WTC11 (cell line): ENCODE measurements around the gene TF. TPM values are rescaled to one million over a fixed set of nuclear protein-coding genes. Genes with fewer than 3 reads are reported as not detected.

Source experiments
- ATAC-seq: fragments of 200-7000 bp; cut with Tn5 transposase; 2 replicates; pipeline ENCODE4 v1.10.0; 2021; ENCODE audit warnings: mild to moderate bottlenecking, moderate library complexity
- CTCF ChIA-PET: fragments of 300-600 bp; sonication (Branson Sonifier 250); formaldehyde crosslinking; loops from one replicate; lab custom pipeline; 2021; ENCODE audit warnings: antibody characterized with exemption; lab: Charles Lee
- POLR2A ChIA-PET: fragments of 350-600 bp; sonication (Branson Sonifier 250); formaldehyde crosslinking; loops from one replicate; lab custom pipeline; 2021; ENCODE audit warnings: antibody characterized with exemption; lab: Charles Lee
- DNase-seq: peaks from one replicate; pipeline ENCODE4 v3.0.0; 2021; ENCODE audit warnings: low spot score
- H3K27ac Mint-ChIP-seq: 2 replicates; pipeline ENCODE4 v1.8.0; 2021; ENCODE audit warnings: mixed read lengths
- H3K27me3 Mint-ChIP-seq: 2 replicates; pipeline ENCODE4 v1.8.0; 2021; ENCODE audit warnings: low read depth, mild to moderate bottlenecking, moderate library complexity, mixed read lengths
- H3K36me3 Mint-ChIP-seq: 2 replicates; pipeline ENCODE4 v1.8.0; 2021; ENCODE audit warnings: mixed read lengths
- H3K4me1 Mint-ChIP-seq: 2 replicates; pipeline ENCODE4 v1.8.0; 2022; ENCODE audit warnings: mixed read lengths
- H3K4me3 Mint-ChIP-seq: 2 replicates; pipeline ENCODE4 v1.8.0; 2021; ENCODE audit warnings: mild to moderate bottlenecking, moderate library complexity, mixed read lengths
- H3K9me3 Mint-ChIP-seq: 2 replicates; pipeline ENCODE4 v1.8.0; 2021; ENCODE audit warnings: mixed read lengths
- AR ChIP-seq: fragments of 250-450 bp; sonication (Bioruptor Pico); IDR thresholded peaks from 2 replicates; pipeline ENCODE4 v1.9.0; 2021; ENCODE audit warnings: mild to moderate bottlenecking
- E2F5 ChIP-seq: sonication (generic); formaldehyde crosslinking; IDR thresholded peaks from 2 replicates; pipeline ENCODE4 v1.8.1; 2022; ENCODE audit warnings: mild to moderate bottlenecking, moderate library complexity, missing genetic modification reagents
- ETV6 ChIP-seq: sonication (generic); formaldehyde crosslinking; IDR thresholded peaks from 2 replicates; pipeline ENCODE4 v1.8.1; 2022; ENCODE audit warnings: mild to moderate bottlenecking, missing genetic modification reagents
- GRHL2 ChIP-seq: fragments of 250-450 bp; sonication (Bioruptor Pico); IDR thresholded peaks from 2 replicates; pipeline ENCODE4 v1.8.0; 2022; ENCODE audit warnings: mild to moderate bottlenecking, moderate library complexity; ENCODE audit not compliant: insufficient replicate concordance, severe bottlenecking
- HMGA2 ChIP-seq: fragments of 250-450 bp; sonication (Bioruptor Pico); IDR thresholded peaks from 2 replicates; pipeline ENCODE4 v1.4.0; 2021; ENCODE audit warnings: mild to moderate bottlenecking, moderate library complexity
- NFATC4 ChIP-seq: fragments of 250-450 bp; sonication (Bioruptor Pico); IDR thresholded peaks from 2 replicates; pipeline ENCODE4 v1.9.0; 2021; ENCODE audit warnings: mild to moderate bottlenecking
- NFE2L1 ChIP-seq: sonication (generic); formaldehyde crosslinking; IDR thresholded peaks from 2 replicates; pipeline ENCODE4 v1.8.1; 2023; ENCODE audit warnings: missing genetic modification reagents
- SOX15 ChIP-seq: fragments of 250-450 bp; sonication (Bioruptor Pico); IDR thresholded peaks from 2 replicates; pipeline ENCODE4 v1.9.0; 2021; ENCODE audit warnings: mild to moderate bottlenecking
- ZMAT4 ChIP-seq: fragments of 250-450 bp; sonication (Bioruptor Pico); IDR thresholded peaks from 2 replicates; pipeline ENCODE4 v1.9.0; 2021; ENCODE audit warnings: mild to moderate bottlenecking
- ZNF425 ChIP-seq: fragments of 250-450 bp; sonication (Bioruptor Pico); conservative IDR thresholded peaks from 2 replicates; pipeline ENCODE4 v1.9.0; 2021; ENCODE audit warnings: mild to moderate bottlenecking
- ZNF532 ChIP-seq: fragments of 250-450 bp; sonication (Bioruptor Pico); IDR thresholded peaks from 2 replicates; pipeline ENCODE4 v1.9.0; 2021; ENCODE audit warnings: mild to moderate bottlenecking, borderline replicate concordance
- total RNA-seq: library from RNA; stranded (reverse); gene quantifications from 3 replicates; pipeline ENCODE4 v1.2.3, GENCODE V29; 2021
- TF ChIP-seq, protein P1 (sequence below): sonication (generic); formaldehyde crosslinking; IDR thresholded peaks from 2 replicates; pipeline ENCODE4 v1.8.1; 2022; ENCODE audit warnings: missing genetic modification reagents, borderline replicate concordance
- TF ChIP-seq, protein P2 (sequence below): sonication (generic); formaldehyde crosslinking; IDR thresholded peaks from 2 replicates; pipeline ENCODE4 v1.8.1; 2023; ENCODE audit warnings: mild to moderate bottlenecking, missing genetic modification reagents, moderate library complexity
- TF ChIP-seq, protein P3 (sequence below): sonication (generic); formaldehyde crosslinking; IDR thresholded peaks from 2 replicates; pipeline ENCODE4 v1.8.1; 2023; ENCODE audit warnings: mild to moderate bottlenecking, missing genetic modification reagents, moderate library complexity
- TF ChIP-seq, protein P4 (sequence below): sonication (generic); formaldehyde crosslinking; IDR thresholded peaks from 2 replicates; pipeline ENCODE4 v1.8.1; 2023; ENCODE audit warnings: mild to moderate bottlenecking, missing genetic modification reagents
- TF ChIP-seq, protein P5 (sequence below): fragments of 200-600 bp; IDR thresholded peaks from 2 replicates; pipeline ENCODE4 v1.8.0; 2022; ENCODE audit warnings: antibody characterized with exemption

The TF gene
- total RNA-seq, 1 experiment from 2014 or later: 9.3 TPM

GRCh38 chr3:133821767-133822638 is 75.8 kb downstream of the TF start (continued):
- TF ChIP-seq ZNF532 (CRISPR knock-in tag) (no peak), SOX15 (CRISPR knock-in tag) (no peak), HMGA2 (CRISPR knock-in tag) (no peak)
- TF ChIP-seq, protein P1, sequence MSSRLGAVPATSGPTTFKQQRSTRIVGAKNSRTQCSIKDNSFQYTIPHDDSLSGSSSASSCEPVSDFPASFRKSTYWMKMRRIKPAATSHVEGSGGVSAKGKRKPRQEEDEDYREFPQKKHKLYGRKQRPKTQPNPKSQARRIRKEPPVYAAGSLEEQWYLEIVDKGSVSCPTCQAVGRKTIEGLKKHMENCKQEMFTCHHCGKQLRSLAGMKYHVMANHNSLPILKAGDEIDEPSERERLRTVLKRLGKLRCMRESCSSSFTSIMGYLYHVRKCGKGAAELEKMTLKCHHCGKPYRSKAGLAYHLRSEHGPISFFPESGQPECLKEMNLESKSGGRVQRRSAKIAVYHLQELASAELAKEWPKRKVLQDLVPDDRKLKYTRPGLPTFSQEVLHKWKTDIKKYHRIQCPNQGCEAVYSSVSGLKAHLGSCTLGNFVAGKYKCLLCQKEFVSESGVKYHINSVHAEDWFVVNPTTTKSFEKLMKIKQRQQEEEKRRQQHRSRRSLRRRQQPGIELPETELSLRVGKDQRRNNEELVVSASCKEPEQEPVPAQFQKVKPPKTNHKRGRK (CRISPR knock-in tag): no peak
- TF ChIP-seq, protein P2, sequence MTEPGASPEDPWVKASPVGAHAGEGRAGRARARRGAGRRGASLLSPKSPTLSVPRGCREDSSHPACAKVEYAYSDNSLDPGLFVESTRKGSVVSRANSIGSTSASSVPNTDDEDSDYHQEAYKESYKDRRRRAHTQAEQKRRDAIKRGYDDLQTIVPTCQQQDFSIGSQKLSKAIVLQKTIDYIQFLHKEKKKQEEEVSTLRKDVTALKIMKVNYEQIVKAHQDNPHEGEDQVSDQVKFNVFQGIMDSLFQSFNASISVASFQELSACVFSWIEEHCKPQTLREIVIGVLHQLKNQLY (CRISPR knock-in tag): no peak
- TF ChIP-seq, protein P3, sequence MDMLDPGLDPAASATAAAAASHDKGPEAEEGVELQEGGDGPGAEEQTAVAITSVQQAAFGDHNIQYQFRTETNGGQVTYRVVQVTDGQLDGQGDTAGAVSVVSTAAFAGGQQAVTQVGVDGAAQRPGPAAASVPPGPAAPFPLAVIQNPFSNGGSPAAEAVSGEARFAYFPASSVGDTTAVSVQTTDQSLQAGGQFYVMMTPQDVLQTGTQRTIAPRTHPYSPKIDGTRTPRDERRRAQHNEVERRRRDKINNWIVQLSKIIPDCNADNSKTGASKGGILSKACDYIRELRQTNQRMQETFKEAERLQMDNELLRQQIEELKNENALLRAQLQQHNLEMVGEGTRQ (CRISPR knock-in tag): peak; percentile 82
- TF ChIP-seq, protein P4, sequence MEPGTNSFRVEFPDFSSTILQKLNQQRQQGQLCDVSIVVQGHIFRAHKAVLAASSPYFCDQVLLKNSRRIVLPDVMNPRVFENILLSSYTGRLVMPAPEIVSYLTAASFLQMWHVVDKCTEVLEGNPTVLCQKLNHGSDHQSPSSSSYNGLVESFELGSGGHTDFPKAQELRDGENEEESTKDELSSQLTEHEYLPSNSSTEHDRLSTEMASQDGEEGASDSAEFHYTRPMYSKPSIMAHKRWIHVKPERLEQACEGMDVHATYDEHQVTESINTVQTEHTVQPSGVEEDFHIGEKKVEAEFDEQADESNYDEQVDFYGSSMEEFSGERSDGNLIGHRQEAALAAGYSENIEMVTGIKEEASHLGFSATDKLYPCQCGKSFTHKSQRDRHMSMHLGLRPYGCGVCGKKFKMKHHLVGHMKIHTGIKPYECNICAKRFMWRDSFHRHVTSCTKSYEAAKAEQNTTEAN (CRISPR knock-in tag): no peak

GRCh38 chr3:133824961-133825485 is 78.8 kb downstream of the TF start:
- Mint-ChIP-seq H3K4me1 (peaks cover 16% of the 10 kb centered on the region), H3K4me3 (no peak overlapping the region), H3K9me3 (no peaks in the 10 kb centered on the region), H3K36me3 (peaks cover 46% of the 10 kb centered on the region)
- POLR2A ChIA-PET: no interaction called here
- no peak for ATAC-seq
- TF ChIP-seq, protein P5, sequence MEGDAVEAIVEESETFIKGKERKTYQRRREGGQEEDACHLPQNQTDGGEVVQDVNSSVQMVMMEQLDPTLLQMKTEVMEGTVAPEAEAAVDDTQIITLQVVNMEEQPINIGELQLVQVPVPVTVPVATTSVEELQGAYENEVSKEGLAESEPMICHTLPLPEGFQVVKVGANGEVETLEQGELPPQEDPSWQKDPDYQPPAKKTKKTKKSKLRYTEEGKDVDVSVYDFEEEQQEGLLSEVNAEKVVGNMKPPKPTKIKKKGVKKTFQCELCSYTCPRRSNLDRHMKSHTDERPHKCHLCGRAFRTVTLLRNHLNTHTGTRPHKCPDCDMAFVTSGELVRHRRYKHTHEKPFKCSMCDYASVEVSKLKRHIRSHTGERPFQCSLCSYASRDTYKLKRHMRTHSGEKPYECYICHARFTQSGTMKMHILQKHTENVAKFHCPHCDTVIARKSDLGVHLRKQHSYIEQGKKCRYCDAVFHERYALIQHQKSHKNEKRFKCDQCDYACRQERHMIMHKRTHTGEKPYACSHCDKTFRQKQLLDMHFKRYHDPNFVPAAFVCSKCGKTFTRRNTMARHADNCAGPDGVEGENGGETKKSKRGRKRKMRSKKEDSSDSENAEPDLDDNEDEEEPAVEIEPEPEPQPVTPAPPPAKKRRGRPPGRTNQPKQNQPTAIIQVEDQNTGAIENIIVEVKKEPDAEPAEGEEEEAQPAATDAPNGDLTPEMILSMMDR: no peak
- TF ChIP-seq NFATC4 (CRISPR knock-in tag) (no peak), ETV6 (CRISPR knock-in tag) (no peak), HMGA2 (CRISPR knock-in tag) (no peak), ZNF425 (CRISPR knock-in tag) (no peak), AR (CRISPR knock-in tag) (no peak), ZMAT4 (CRISPR knock-in tag) (no peak), E2F5 (no peak), GRHL2 (no peak), NFE2L1 (no peak)
- TF ChIP-seq, all 79 proteins: peak for 0
- CTCF ChIA-PET: no interaction called here
- Mint-ChIP-seq H3K27ac (no peak overlapping the region; the same call in 1 of the 2 replicates), H3K27me3 (no peaks in the 10 kb centered on the region)
- no peak for DNase-seq
